ENCODE results near the gene HSD17B2. TPM values are rescaled to one million over a fixed set of nuclear protein-coding genes. Genes with fewer than 3 reads are reported as not detected.
"Not testable (repeated sequence)": the region's sequence is repeated elsewhere in the genome, so short reads cannot be mapped to it uniquely, and the experiment has no call there.

HSD17B2 gene
- total RNA-seq, 4 donors from 2014 or later = 2.7 to 10.6 (median 4.0) TPM

DNA sequence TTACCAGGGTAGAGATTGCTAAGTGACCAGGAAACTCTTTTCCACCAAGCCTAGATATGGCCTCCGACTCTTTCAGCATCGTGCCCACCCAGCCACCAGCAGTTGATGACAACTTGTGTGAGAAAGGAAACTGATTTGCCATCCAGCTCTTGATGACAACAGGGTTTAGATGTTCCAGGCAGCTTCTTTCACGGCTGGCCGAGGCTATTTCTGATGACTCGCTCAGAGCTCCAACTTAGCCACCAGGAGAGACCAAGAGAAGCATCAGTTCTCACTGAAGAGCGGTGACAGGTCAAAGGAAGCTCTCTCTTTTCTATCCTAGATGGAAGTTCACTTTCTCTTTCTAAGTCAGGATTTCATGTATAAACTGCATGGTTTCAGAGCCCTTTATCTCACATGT, 73.7 kb downstream of the HSD17B2 start:
- Histone ChIP-seq H3K4me1 (peaks cover 4% of the 10 kb centered on the region), H3K9me3 (no peaks in the 10 kb centered on the region), H3K27ac (no peak overlapping the region), H3K4me3 (no peak overlapping the region), H3K27me3 (no peaks in the 10 kb centered on the region), H3K36me3 (no peaks in the 10 kb centered on the region)
- DNase-seq (ENCODE audit: low spot score in 2 of 2) = no peak
- WGBS = 87% methylated on average over 6 of the region's 6 CpGs
- TF ChIP-seq POLR2A (IDR thresholded peaks at IDR 0.05) (no peak), EP300 (IDR thresholded peaks at IDR 0.05) (no peak), POLR2AphosphoS5 (IDR thresholded peaks at IDR 0.05) (no peak)
- TF ChIP-seq, protein P1, sequence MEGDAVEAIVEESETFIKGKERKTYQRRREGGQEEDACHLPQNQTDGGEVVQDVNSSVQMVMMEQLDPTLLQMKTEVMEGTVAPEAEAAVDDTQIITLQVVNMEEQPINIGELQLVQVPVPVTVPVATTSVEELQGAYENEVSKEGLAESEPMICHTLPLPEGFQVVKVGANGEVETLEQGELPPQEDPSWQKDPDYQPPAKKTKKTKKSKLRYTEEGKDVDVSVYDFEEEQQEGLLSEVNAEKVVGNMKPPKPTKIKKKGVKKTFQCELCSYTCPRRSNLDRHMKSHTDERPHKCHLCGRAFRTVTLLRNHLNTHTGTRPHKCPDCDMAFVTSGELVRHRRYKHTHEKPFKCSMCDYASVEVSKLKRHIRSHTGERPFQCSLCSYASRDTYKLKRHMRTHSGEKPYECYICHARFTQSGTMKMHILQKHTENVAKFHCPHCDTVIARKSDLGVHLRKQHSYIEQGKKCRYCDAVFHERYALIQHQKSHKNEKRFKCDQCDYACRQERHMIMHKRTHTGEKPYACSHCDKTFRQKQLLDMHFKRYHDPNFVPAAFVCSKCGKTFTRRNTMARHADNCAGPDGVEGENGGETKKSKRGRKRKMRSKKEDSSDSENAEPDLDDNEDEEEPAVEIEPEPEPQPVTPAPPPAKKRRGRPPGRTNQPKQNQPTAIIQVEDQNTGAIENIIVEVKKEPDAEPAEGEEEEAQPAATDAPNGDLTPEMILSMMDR (IDR thresholded peaks at IDR 0.05) = no peak

GRCh38 chr16:82109266-82109665, 74.2 kb downstream of the HSD17B2 start:
- 68% methylated on average over 3 of the region's 3 CpGs for WGBS

DNA sequence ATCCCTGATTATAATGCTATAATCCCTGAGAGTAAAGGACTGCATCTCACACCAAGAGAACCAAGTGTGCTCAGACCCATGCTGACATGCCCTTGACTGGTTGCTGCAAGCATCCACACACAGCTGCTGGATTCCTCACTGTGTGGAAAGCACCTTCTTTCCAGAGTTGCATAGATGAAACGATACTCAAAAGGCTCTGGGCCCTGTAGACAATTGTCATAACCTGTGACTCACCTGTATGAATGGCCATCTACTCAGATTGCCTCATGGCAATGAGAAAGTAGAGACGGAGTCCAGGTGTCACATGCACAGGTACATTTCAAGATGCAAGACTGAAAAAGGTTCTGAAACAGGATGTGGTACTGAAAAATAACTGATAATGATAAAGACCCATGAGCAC, 76.9 kb downstream of the HSD17B2 start:
- Histone ChIP-seq H3K36me3 (no peaks in the 10 kb centered on the region), H3K4me1 (peaks cover 4% of the 10 kb centered on the region), H3K9me3 (no peaks in the 10 kb centered on the region), H3K27me3 (no peaks in the 10 kb centered on the region), H3K27ac (no peak overlapping the region), H3K4me3 (no peak overlapping the region)
- TF ChIP-seq POLR2AphosphoS5 (IDR thresholded peaks at IDR 0.05) (no peak), EP300 (IDR thresholded peaks at IDR 0.05) (no peak)
- TF ChIP-seq, protein P1 (IDR thresholded peaks at IDR 0.05) = no peak
- WGBS = 59% methylated on average over 2 of the region's 2 CpGs
- no peak for DNase-seq (ENCODE audit: low spot score in 2 of 2)

More at GRCh38 chr16:82109266-82109665, 74.2 kb downstream of the HSD17B2 start:
- not testable (repeated sequence) for H3K27me3 ChIP-seq; H3K36me3 ChIP-seq; H3K4me1 ChIP-seq; DNase-seq (ENCODE audit: low spot score in 2 of 2); H3K9me3 ChIP-seq; H3K27ac ChIP-seq; H3K4me3 ChIP-seq

GRCh38 chr16:82113741-82114140, 78.7 kb downstream of the HSD17B2 start:
- no peak overlapping the region for H3K4me3 ChIP-seq
- H3K27ac ChIP-seq = no peak overlapping the region
- no peaks in the 10 kb centered on the region for H3K27me3 ChIP-seq
- H3K36me3 ChIP-seq = no peaks in the 10 kb centered on the region
- 68% methylated on average over 3 of the region's 3 CpGs for WGBS
- peaks cover 4% of the 10 kb centered on the region for H3K4me1 ChIP-seq
- H3K9me3 ChIP-seq = no peaks in the 10 kb centered on the region
- TF ChIP-seq, protein P1 (IDR thresholded peaks at IDR 0.05) = no peak
- TF ChIP-seq EP300 (IDR thresholded peaks at IDR 0.05) (no peak), POLR2A (IDR thresholded peaks at IDR 0.05) (no peak), POLR2AphosphoS5 (IDR thresholded peaks at IDR 0.05) (no peak)
- no peak for DNase-seq (ENCODE audit: low spot score in 2 of 2)

DNA sequence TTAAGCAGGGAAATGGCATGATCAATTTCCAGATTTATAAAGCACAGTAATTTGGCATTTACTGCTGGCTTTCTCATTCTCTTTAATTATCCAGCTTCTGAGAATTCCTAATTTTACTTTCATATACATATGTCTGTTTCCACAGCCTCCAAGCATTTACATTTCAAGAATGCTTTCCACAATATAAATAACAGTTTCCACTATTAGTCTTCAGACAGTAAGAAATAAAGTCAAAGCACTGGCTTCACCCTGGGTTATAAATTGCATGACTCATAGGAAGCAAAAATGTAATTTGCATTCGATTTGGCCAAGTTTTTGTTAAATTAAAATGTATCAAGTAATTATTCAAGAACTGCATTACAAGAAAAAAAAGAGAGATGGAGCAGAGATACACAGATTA, 81.5 kb downstream of the HSD17B2 start:
- Histone ChIP-seq H3K4me3 (no peak overlapping the region), H3K9me3 (no peaks in the 10 kb centered on the region), H3K27ac (no peak overlapping the region), H3K4me1 (peaks cover under 1% of the 10 kb centered on the region), H3K36me3 (no peaks in the 10 kb centered on the region), H3K27me3 (no peaks in the 10 kb centered on the region)
- 33% methylated on average over 1 of the region's 1 CpG for WGBS
- TF ChIP-seq, protein P1 (IDR thresholded peaks at IDR 0.05) = no peak
- no peak for DNase-seq (ENCODE audit: low spot score in 2 of 2)

DNA sequence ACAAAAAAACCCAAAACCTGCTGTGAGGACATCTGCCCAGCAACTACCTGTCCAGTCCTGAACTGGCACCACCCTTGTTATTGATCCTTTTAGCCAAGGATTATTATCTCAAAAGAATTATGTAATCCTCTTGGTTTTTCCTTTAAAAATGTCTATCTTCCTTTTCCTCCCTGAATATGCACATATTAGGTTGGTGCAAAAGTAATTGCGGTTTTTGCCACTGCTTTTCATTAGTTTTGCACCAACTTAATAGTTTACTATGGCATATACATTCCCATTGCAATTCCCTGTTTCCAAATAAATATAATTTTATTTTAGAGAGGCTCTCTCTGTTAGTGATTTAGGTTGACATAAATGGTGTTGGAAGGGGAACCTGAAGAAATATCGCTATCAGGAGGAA, 83.7 kb downstream of the HSD17B2 start:
- H3K4me1 ChIP-seq = no peaks in the 10 kb centered on the region
- WGBS = 89% methylated on average over 2 of the region's 2 CpGs
- TF ChIP-seq POLR2A (IDR thresholded peaks at IDR 0.05) = no peak
- no peak for TF ChIP-seq POLR2AphosphoS5 (IDR thresholded peaks at IDR 0.05)
- no peak for TF ChIP-seq EP300 (IDR thresholded peaks at IDR 0.05)
- TF ChIP-seq, protein P1 (IDR thresholded peaks at IDR 0.05) = no peak
- no peak overlapping the region for H3K27ac ChIP-seq
- H3K4me3 ChIP-seq = no peak overlapping the region
- H3K9me3 ChIP-seq = no peaks in the 10 kb centered on the region
- DNase-seq (ENCODE audit: low spot score in 2 of 2) = no peak
- no peaks in the 10 kb centered on the region for H3K27me3 ChIP-seq
- H3K36me3 ChIP-seq = no peaks in the 10 kb centered on the region

Measured in suprapubic skin (tissue), 4 donors.